OCI-LY7 (cell line): Measurements from ENCODE around the gene SKP1. TPM values are rescaled to one million over a fixed set of nuclear protein-coding genes. Genes with fewer than 3 reads are reported as not detected.
"Not testable (repeated sequence)": the region's sequence is repeated elsewhere in the genome, so short reads cannot be mapped to it uniquely, and the experiment has no call there.

Experiments used
- BruUV-seq: library from RNA; stranded (reverse); fragments of 400-500 nt; replicated peaks from 2 replicates; lab custom pipeline; 2021; lab: Mats Ljungman, UMichigan
- CTCF ChIA-PET: fragments of 300-600 bp; sonication (Branson Sonifier 250); formaldehyde crosslinking; loops from one replicate; lab custom pipeline; 2022; ENCODE audit warnings: antibody characterized with exemption; ENCODE audit not compliant: unreplicated experiment; lab: Charles Lee
- POLR2A ChIA-PET: fragments of 300-600 bp; sonication (Branson Sonifier 250); formaldehyde crosslinking; loops from one replicate; lab custom pipeline; 2022; ENCODE audit warnings: antibody characterized with exemption; lab: Charles Lee
- DNase-seq: peaks from one replicate; pipeline ENCODE4 v3.0.0-alpha.2; 2015; ENCODE audit warnings: low spot score
- H2AFZ ChIP-seq: fragments of 200-600 bp; sonication (generic), shearing (Covaris generic); 2 replicates; pipeline ENCODE4 v1.6.1; 2014; ENCODE audit warnings: mild to moderate bottlenecking, antibody characterized with exemption, low read length, moderate library complexity
- H3K27ac ChIP-seq: fragments of 200-600 bp; sonication (generic); 2 replicates; pipeline ENCODE4 v1.5.1; 2014; ENCODE audit warnings: mixed run types, low read depth, mild to moderate bottlenecking, moderate library complexity, low read length, inconsistent platforms; ENCODE audit not compliant: poor library complexity, severe bottlenecking
- H3K36me3 ChIP-seq: fragments of 200-600 bp; sonication (generic); 2 replicates; pipeline ENCODE4 v1.6.1; 2014; ENCODE audit warnings: mild to moderate bottlenecking, antibody characterized with exemption, low read length, moderate library complexity, mixed read lengths; ENCODE audit not compliant: insufficient read depth
- H3K4me1 ChIP-seq: fragments of 200-600 bp; sonication (generic); 2 replicates; pipeline ENCODE4 v1.5.1; 2014; ENCODE audit warnings: mild to moderate bottlenecking, low read length; ENCODE audit not compliant: insufficient read depth, poor library complexity, severe bottlenecking
- H3K4me2 ChIP-seq: fragments of 200-600 bp; sonication (generic); 2 replicates; pipeline ENCODE4 v1.6.1; 2014; ENCODE audit warnings: mild to moderate bottlenecking, low read length
- H3K4me3 ChIP-seq: fragments of 200-600 bp; sonication (generic); 2 replicates; pipeline ENCODE4 v1.5.1; 2014; ENCODE audit warnings: mild to moderate bottlenecking, low read depth, low read length; ENCODE audit not compliant: poor library complexity, severe bottlenecking
- H3K79me2 ChIP-seq: fragments of 200-600 bp; sonication (generic); 2 replicates; pipeline ENCODE4 v1.6.1; 2016; ENCODE audit warnings: low read depth, mild to moderate bottlenecking, low read length, moderate library complexity, mixed read lengths; ENCODE audit not compliant: insufficient read depth
- H3K9me2 ChIP-seq: fragments of 200-600 bp; sonication (generic); 2 replicates; pipeline ENCODE4 v1.6.1; 2016; ENCODE audit warnings: mild to moderate bottlenecking, low read length, mixed read lengths; ENCODE audit not compliant: insufficient read depth
- H3K9me3 ChIP-seq: fragments of 200-600 bp; sonication (generic); 2 replicates; pipeline ENCODE4 v1.6.1; 2014; ENCODE audit warnings: mild to moderate bottlenecking, mixed run types, low read length, mixed read lengths
- H4K20me1 ChIP-seq: fragments of 200-600 bp; sonication (generic); 2 replicates; pipeline ENCODE4 v1.6.1; 2014; ENCODE audit warnings: mild to moderate bottlenecking, antibody characterized with exemption, low read length, moderate library complexity, mixed read lengths; ENCODE audit not compliant: insufficient read depth
- EZH2phosphoT487 ChIP-seq: fragments of 200-600 bp; sonication (generic); IDR thresholded peaks from 2 replicates; pipeline ENCODE4 v1.6.1; 2018; ENCODE audit warnings: low read depth, borderline replicate concordance, mild to moderate bottlenecking, mixed run types, antibody characterized with exemption, low read length, moderate library complexity, mixed read lengths
- intact Hi-C: fragments of 100-400 bp; cut with micrococcal nuclease; formaldehyde crosslinking; loops from one replicate; pipeline ENCODE4 v1.10.0; 2022; ENCODE audit not compliant: unreplicated experiment
- total RNA-seq, 2 experiments: library from RNA; depleted of rRNA in 1 of 2; stranded (reverse); fragments of >200 nt in 1 of 2; shearing (Covaris generic) in 1 of 2; gene quantifications; 2 replicates each; pipeline ENCODE4 v1.2.3, GENCODE V29; 2014 to 2022
- TF ChIP-seq, protein P1 (sequence below): fragments of 200-600 bp; sonication (generic); conservative IDR thresholded peaks from 2 replicates; pipeline ENCODE4 v1.5.1; 2014; ENCODE audit warnings: mild to moderate bottlenecking, antibody characterized with exemption, low read length, moderate library complexity, mixed read lengths

The SKP1 gene
- total RNA-seq, 2 experiments from 2014 or later: 129 to 204 TPM

- H2AFZ ChIP-seq: no peak overlapping the region
- H3K4me1 ChIP-seq: peaks cover 18% of the 10 kb centered on the region
- H3K9me2 ChIP-seq: no peaks in the 10 kb centered on the region
- peaks cover 100% of the 10 kb centered on the region for H3K79me2 ChIP-seq
- H3K4me3 ChIP-seq: no peak overlapping the region
- peaks cover 76% of the 10 kb centered on the region for H3K36me3 ChIP-seq
- no peak overlapping the region for H3K4me2 ChIP-seq
- BruUV-seq: no TSS peak
- peaks cover 52% of the 10 kb centered on the region for H4K20me1 ChIP-seq
- H3K9me3 ChIP-seq: no peaks in the 10 kb centered on the region
- no peak overlapping the region for H3K27ac ChIP-seq
- ChIA-PET POLR2A (interaction anchor here (1.4 to 8.3 kb wide), 2 partner anchors 8 to 10 kb away, joined by 8 to 69 read pairs; partner anchors contain the start of gene PPP2CA), CTCF (no interaction called here)
- intact Hi-C loops: no loop called here
- TF ChIP-seq, protein P1, sequence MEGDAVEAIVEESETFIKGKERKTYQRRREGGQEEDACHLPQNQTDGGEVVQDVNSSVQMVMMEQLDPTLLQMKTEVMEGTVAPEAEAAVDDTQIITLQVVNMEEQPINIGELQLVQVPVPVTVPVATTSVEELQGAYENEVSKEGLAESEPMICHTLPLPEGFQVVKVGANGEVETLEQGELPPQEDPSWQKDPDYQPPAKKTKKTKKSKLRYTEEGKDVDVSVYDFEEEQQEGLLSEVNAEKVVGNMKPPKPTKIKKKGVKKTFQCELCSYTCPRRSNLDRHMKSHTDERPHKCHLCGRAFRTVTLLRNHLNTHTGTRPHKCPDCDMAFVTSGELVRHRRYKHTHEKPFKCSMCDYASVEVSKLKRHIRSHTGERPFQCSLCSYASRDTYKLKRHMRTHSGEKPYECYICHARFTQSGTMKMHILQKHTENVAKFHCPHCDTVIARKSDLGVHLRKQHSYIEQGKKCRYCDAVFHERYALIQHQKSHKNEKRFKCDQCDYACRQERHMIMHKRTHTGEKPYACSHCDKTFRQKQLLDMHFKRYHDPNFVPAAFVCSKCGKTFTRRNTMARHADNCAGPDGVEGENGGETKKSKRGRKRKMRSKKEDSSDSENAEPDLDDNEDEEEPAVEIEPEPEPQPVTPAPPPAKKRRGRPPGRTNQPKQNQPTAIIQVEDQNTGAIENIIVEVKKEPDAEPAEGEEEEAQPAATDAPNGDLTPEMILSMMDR: no peak
- TF ChIP-seq EZH2phosphoT487: no peak
- DNase-seq: no peak
Observed at GRCh38 chr5:134215757-134216156, 39.0 kb upstream of the SKP1 start.

DNA sequence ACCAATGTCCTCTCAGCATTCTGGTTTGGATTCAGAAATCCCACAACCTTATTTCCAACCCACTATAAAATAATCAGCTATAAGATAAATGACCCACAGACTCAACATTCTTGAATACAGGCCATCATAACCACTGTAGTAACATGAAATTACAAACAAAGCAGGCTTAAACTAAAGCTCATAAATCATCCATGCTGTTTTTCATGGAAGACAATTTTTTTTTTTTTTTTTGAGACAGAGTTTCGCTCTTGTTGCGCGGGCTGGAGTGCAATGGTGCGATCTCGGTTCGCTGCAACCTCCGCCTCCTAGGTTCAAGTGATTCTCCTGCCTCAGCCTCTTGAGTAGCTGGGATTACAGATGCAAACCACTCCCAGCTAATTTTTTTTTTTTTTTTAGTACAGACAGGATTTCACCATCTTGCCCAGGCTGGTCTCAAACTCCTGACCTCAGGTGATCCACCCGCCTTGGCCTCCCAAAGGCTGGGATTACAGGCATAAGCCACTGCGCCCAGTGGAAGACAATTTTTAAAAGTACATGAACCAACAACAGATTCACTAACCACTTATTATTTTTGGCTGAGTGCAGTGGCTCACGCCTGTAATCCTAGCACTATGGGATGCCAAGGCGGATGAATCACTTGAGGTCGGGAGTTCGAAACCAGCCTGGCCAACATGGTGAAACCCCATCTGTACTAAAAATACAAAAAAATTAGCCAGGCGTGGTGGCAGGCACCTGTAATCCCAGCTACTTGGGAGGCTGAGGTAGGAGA, 34.7 kb upstream of the SKP1 start:
- H3K4me3 ChIP-seq, H3K9me2 ChIP-seq, DNase-seq, H3K4me1 ChIP-seq, H2AFZ ChIP-seq, intact Hi-C loops, H3K27ac ChIP-seq, BruUV-seq, H3K9me3 ChIP-seq, H3K4me2 ChIP-seq: not testable (repeated sequence)
- peaks cover 69% of the 10 kb centered on the region for H3K36me3 ChIP-seq
- POLR2A ChIA-PET: interaction anchor here (0.8 to 8.3 kb wide), 3 partner anchors 12 to 291 kb away, joined by 3 to 69 read pairs (median 5); partner anchors contain the start of gene PPP2CA
- peaks cover 57% of the 10 kb centered on the region for H4K20me1 ChIP-seq
- CTCF ChIA-PET: interaction anchor here (0.6 kb wide), 1 partner anchor 350 kb away, joined by 3 read pairs; no protein-coding TSS in a partner anchor
- H3K79me2 ChIP-seq: peaks cover 100% of the 10 kb centered on the region

DNA sequence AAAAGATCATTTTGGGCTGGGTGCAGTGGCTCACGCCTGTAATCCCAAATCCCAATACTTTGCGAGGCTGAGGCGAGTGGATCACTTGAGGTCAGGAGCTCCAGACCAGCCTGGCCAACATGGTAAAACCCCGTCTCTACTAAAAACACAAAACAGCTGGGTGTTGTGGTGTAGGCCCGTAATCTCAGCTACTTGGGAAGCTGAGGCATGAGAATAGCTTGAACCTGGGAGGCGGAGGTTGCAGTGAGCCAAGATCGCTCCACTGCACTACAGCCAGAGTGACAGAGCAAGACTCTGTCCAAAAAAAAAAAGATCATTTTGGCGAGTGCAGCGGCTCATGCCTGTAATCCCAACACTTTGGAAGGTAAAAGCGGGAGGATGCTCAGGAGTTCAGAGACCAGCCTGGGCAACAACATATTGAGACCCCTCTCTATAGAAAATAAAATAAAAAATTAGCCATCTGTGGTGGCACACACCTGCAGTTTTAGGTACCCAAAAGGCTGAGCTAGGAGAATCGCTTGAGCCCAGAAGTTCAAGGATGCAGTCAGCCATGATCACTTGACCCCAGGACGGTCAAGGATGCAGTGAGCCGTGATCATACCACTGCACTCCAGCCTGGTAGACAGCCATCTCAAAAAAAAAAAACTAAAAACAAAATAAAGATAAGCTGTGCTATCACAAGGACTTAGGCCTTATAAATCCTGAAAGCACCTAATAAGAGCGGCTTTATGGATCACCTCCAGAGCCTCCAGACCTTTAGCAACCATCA, 32.9 kb upstream of the SKP1 start:
- TF ChIP-seq, protein P1: no peak
- TF ChIP-seq EZH2phosphoT487: no peak
- intact Hi-C loops: no loop called here
- H3K4me3 ChIP-seq: no peak overlapping the region
- H4K20me1 ChIP-seq: peaks cover 48% of the 10 kb centered on the region
- peaks cover 100% of the 10 kb centered on the region for H3K79me2 ChIP-seq
- no TSS peak for BruUV-seq
- CTCF ChIA-PET: interaction anchor here (0.7 kb wide), 1 partner anchor 12 kb away, joined by 3 read pairs; no protein-coding TSS in a partner anchor
- H2AFZ ChIP-seq: no peak overlapping the region
- no peaks in the 10 kb centered on the region for H3K4me1 ChIP-seq
- peaks cover 81% of the 10 kb centered on the region for H3K36me3 ChIP-seq
- H3K9me2 ChIP-seq: no peaks in the 10 kb centered on the region
- POLR2A ChIA-PET: interaction anchor here (0.7 to 8.3 kb wide), 4 partner anchors 14 to 216 kb away, joined by 3 to 69 read pairs (median 6); partner anchors contain the start of genes PPP2CA and SKP1
- DNase-seq: no peak
- H3K9me3 ChIP-seq: no peaks in the 10 kb centered on the region
- H3K4me2 ChIP-seq: 0 out of 2 replicates have a peak overlapping the region, but pooled peaks have one; percentile 7
- H3K27ac ChIP-seq: no peak overlapping the region
